Measurements from ENCODE around the gene CDC42BPB. TPM values are rescaled to one million over a fixed set of nuclear protein-coding genes. Genes with fewer than 3 reads are reported as not detected.

The CDC42BPB gene
- total and polyA plus RNA-seq, 2 donors from 2014 or later, result 22.5 to 127 TPM

- H3K9ac ChIP-seq (ENCODE audit: low read length in 3 of 3), result no peak overlapping the region
- no peak for DNase-seq
- H3K36me3 ChIP-seq (ENCODE audit: control insufficient read depth in 2 of 3, insufficient read depth in 3 of 3, low read length in 3 of 3), result peaks cover 8 to 68% (median 40%) of the 10 kb centered on the region in 3 donors
- H3K27me3 ChIP-seq (ENCODE audit: control insufficient read depth, insufficient read depth, low read length), result no peaks in the 10 kb centered on the region
- H3K27ac ChIP-seq (ENCODE audit: low read depth in 2 of 2, low read length in 2 of 2), result no peak overlapping the region
- no peak overlapping the region for H3K4me3 ChIP-seq (ENCODE audit: low read length in 3 of 3)
- H3K4me1 ChIP-seq (ENCODE audit: control insufficient read depth in 2 of 3, insufficient read depth in 2 of 3, low read depth in 1 of 3, low read length in 3 of 3), result peaks cover 0 to 3% (median 0%) of the 10 kb centered on the region in 3 donors
- no peak for TF ChIP-seq CTCF (IDR thresholded peaks at IDR 0.05; ENCODE audit: borderline replicate concordance, extremely low read depth, insufficient read depth)
- no peaks in the 10 kb centered on the region for H3K9me3 ChIP-seq (ENCODE audit: control insufficient read depth in 2 of 3, insufficient read depth in 1 of 3, low read length in 3 of 3)
- FAIRE-seq, result no peak
- intact Hi-C loops (cut with DNase I), result no loop called here
Observed at GRCh38 chr14:102980409-102980810, 76.9 kb downstream of the CDC42BPB start.

- H3K36me3 ChIP-seq (ENCODE audit: control insufficient read depth in 2 of 3, insufficient read depth in 3 of 3, low read length in 3 of 3), result peaks cover 8 to 69% (median 34%) of the 10 kb centered on the region in 3 donors
- H3K9me3 ChIP-seq (ENCODE audit: control insufficient read depth in 2 of 3, insufficient read depth in 1 of 3, low read length in 3 of 3), result no peaks in the 10 kb centered on the region
- no peak overlapping the region for H3K9ac ChIP-seq (ENCODE audit: low read length in 3 of 3)
- DNase-seq (no peak), FAIRE-seq (no peak)
- no peaks in the 10 kb centered on the region for H3K4me1 ChIP-seq (ENCODE audit: control insufficient read depth in 2 of 3, insufficient read depth in 2 of 3, low read depth in 1 of 3, low read length in 3 of 3)
- no peaks in the 10 kb centered on the region for H3K27me3 ChIP-seq (ENCODE audit: control insufficient read depth, insufficient read depth, low read length)
- TF ChIP-seq CTCF (IDR thresholded peaks at IDR 0.05; ENCODE audit: borderline replicate concordance, extremely low read depth, insufficient read depth), result no peak
- no peak overlapping the region for H3K27ac ChIP-seq (ENCODE audit: low read depth in 2 of 2, low read length in 2 of 2)
- intact Hi-C loops (cut with DNase I), result no loop called here
- no peak overlapping the region for H3K4me3 ChIP-seq (ENCODE audit: low read length in 3 of 3)
Observed at GRCh38 chr14:102979406-102979805, 77.9 kb downstream of the CDC42BPB start.

- intact Hi-C loops (cut with DNase I), result no loop called here
- Histone ChIP-seq H3K4me1 (ENCODE audit: control insufficient read depth in 2 of 3, insufficient read depth in 2 of 3, low read depth in 1 of 3, low read length in 3 of 3) (no peaks in the 10 kb centered on the region), H3K4me3 (ENCODE audit: low read length in 3 of 3) (no peak overlapping the region), H3K9ac (ENCODE audit: low read length in 3 of 3) (no peak overlapping the region), H3K9me3 (ENCODE audit: control insufficient read depth in 2 of 3, insufficient read depth in 1 of 3, low read length in 3 of 3) (no peaks in the 10 kb centered on the region), H3K27ac (ENCODE audit: low read depth in 2 of 2, low read length in 2 of 2) (no peak overlapping the region), H3K36me3 (ENCODE audit: control insufficient read depth in 2 of 3, insufficient read depth in 3 of 3, low read length in 3 of 3) (peaks cover 8 to 76% (median 37%) of the 10 kb centered on the region in 3 donors), H3K27me3 (ENCODE audit: control insufficient read depth, insufficient read depth, low read length) (no peaks in the 10 kb centered on the region)
- DNase-seq, result no peak
- no peak for TF ChIP-seq CTCF (IDR thresholded peaks at IDR 0.05; ENCODE audit: borderline replicate concordance, extremely low read depth, insufficient read depth)
- no peak for FAIRE-seq
Observed at GRCh38 chr14:102977475-102977874, 79.9 kb downstream of the CDC42BPB start.

- no peak overlapping the region for H3K9ac ChIP-seq (ENCODE audit: low read length in 3 of 3)
- DNase-seq (no peak), FAIRE-seq (no peak)
- no peaks in the 10 kb centered on the region for H3K4me1 ChIP-seq (ENCODE audit: control insufficient read depth in 2 of 3, insufficient read depth in 2 of 3, low read depth in 1 of 3, low read length in 3 of 3)
- no peaks in the 10 kb centered on the region for H3K9me3 ChIP-seq (ENCODE audit: control insufficient read depth in 2 of 3, insufficient read depth in 1 of 3, low read length in 3 of 3)
- no peak overlapping the region for H3K27ac ChIP-seq (ENCODE audit: low read depth in 2 of 2, low read length in 2 of 2)
- H3K27me3 ChIP-seq (ENCODE audit: control insufficient read depth, insufficient read depth, low read length), result no peaks in the 10 kb centered on the region
- intact Hi-C loops (cut with DNase I), result no loop called here
- no peak for TF ChIP-seq CTCF (IDR thresholded peaks at IDR 0.05; ENCODE audit: borderline replicate concordance, extremely low read depth, insufficient read depth)
- H3K36me3 ChIP-seq (ENCODE audit: control insufficient read depth in 2 of 3, insufficient read depth in 3 of 3, low read length in 3 of 3), result peaks cover 8 to 81% (median 42%) of the 10 kb centered on the region in 3 donors
- H3K4me3 ChIP-seq (ENCODE audit: low read length in 3 of 3), result no peak overlapping the region
Observed at GRCh38 chr14:102975662-102976061, 81.7 kb downstream of the CDC42BPB start.
